Coronary artery (tissue), 2 donors: Measurements from ENCODE around the gene SLCO3A1.

Source experiments
- DNase-seq: peaks from one replicate; pipeline ENCODE4 v3.0.0-alpha.2; 2017; ENCODE audit warnings: low spot score
- H3K27ac ChIP-seq, 2 donors: fragments of 200-600 bp; sonication (generic); one replicate each; pipeline ENCODE4 v1.5.1; 2016 to 2019
- H3K4me3 ChIP-seq: fragments of 200-600 bp; sonication (generic); 2 replicates; pipeline ENCODE4 v1.5.1; 2016; ENCODE audit warnings: mild to moderate bottlenecking, moderate library complexity
- TF ChIP-seq, protein P1 (sequence below): fragments of 200-600 bp; sonication (generic); IDR thresholded peaks from one replicate; pipeline ENCODE4 v1.5.1; 2019; ENCODE audit warnings: antibody characterized with exemption

Gene SLCO3A1

GRCh38 chr15:91988655-91989054 lies 135.1 kb downstream of the SLCO3A1 start:
- DNase-seq = no peak
- TF ChIP-seq, protein P1, sequence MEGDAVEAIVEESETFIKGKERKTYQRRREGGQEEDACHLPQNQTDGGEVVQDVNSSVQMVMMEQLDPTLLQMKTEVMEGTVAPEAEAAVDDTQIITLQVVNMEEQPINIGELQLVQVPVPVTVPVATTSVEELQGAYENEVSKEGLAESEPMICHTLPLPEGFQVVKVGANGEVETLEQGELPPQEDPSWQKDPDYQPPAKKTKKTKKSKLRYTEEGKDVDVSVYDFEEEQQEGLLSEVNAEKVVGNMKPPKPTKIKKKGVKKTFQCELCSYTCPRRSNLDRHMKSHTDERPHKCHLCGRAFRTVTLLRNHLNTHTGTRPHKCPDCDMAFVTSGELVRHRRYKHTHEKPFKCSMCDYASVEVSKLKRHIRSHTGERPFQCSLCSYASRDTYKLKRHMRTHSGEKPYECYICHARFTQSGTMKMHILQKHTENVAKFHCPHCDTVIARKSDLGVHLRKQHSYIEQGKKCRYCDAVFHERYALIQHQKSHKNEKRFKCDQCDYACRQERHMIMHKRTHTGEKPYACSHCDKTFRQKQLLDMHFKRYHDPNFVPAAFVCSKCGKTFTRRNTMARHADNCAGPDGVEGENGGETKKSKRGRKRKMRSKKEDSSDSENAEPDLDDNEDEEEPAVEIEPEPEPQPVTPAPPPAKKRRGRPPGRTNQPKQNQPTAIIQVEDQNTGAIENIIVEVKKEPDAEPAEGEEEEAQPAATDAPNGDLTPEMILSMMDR = no peak
- Histone ChIP-seq H3K27ac (no peak overlapping the region), H3K4me3 (no peak overlapping the region)

GRCh38 chr15:91989821-91990220 lies 136.3 kb downstream of the SLCO3A1 start:
- no peak for DNase-seq
- Histone ChIP-seq H3K4me3 (no peak overlapping the region), H3K27ac (no peak overlapping the region)
- TF ChIP-seq, protein P1 = no peak

GRCh38 chr15:91992945-91993344 lies 139.4 kb downstream of the SLCO3A1 start:
- no peak for DNase-seq
- TF ChIP-seq, protein P1 = no peak
- no peak overlapping the region for H3K4me3 ChIP-seq
- H3K27ac ChIP-seq = no peak overlapping the region

DNA sequence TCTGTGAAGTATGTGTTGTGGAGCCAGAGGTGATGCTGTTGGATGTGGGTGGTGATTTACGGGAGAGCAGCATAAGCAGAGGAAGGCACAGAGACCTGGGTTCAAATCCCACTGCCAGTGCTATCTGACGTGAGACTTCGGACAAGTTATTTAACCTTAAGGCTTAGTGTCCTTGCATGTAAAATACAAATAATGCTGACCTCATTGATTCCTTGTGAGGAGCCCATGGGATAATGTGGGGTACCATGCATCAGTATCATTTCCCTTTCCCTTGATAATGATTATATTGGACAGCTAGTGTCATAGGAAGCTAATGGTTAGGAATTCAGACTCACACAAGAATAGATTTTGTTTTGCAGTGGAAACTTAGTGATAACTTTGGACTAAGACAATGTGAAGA lies 141.6 kb downstream of the SLCO3A1 start:
- TF ChIP-seq, protein P1 = no peak
- no peak overlapping the region for H3K4me3 ChIP-seq
- DNase-seq = no peak
- no peak overlapping the region for H3K27ac ChIP-seq

DNA sequence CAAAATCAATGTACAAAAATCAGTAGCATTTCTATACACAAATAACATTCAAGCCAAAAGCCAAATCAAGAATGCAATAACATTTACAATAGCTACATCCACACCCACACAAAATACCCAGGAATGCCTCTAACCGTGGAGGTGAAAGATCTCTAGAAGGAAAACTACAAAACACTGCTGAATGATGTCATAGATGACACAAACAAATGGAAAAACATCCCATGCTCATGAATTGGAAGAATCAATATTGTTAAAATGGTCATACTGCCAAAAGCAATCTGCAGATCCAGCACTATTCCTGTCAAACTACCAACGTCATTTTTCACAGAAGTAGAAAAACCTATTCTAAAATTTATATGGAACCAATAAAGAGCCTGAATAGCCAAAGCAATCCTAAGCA lies 143.7 kb downstream of the SLCO3A1 start:
- no peak overlapping the region for H3K27ac ChIP-seq
- H3K4me3 ChIP-seq = no peak overlapping the region
- no peak for DNase-seq
- TF ChIP-seq, protein P1 = no peak

- Histone ChIP-seq H3K4me3 (no peak overlapping the region), H3K27ac (no peak overlapping the region)
- TF ChIP-seq, protein P1 = no peak
- DNase-seq = no peak
Measured at GRCh38 chr15:92000709-92001108, 147.2 kb downstream of the SLCO3A1 start.

GRCh38 chr15:92001307-92001706 lies 147.8 kb downstream of the SLCO3A1 start:
- TF ChIP-seq, protein P1 = no peak

More at GRCh38 chr15:92001307-92001706, 147.8 kb downstream of the SLCO3A1 start:
- DNase-seq = no peak
- H3K27ac ChIP-seq = no peak overlapping the region
- H3K4me3 ChIP-seq = no peak overlapping the region
